Stimulated activated CD8-positive, alpha-beta memory T cell treated with anti-CD3 and anti-CD28 coated beads, Interleukin-12 subunit alpha, Interleukin-12 subunit beta, amount 100 ng/mL, for 24 hours (primary cell): ENCODE data around the gene SRGAP1.

Source experiments
- DNase-seq: peaks from one replicate; pipeline ENCODE4 v3.0.0-alpha.2; 2020; ENCODE audit errors: extremely low read depth

SRGAP1 gene

GRCh38 chr12:63966606-63966975, 122.1 kb downstream of the SRGAP1 start:
- DNase-seq = no peak

DNA sequence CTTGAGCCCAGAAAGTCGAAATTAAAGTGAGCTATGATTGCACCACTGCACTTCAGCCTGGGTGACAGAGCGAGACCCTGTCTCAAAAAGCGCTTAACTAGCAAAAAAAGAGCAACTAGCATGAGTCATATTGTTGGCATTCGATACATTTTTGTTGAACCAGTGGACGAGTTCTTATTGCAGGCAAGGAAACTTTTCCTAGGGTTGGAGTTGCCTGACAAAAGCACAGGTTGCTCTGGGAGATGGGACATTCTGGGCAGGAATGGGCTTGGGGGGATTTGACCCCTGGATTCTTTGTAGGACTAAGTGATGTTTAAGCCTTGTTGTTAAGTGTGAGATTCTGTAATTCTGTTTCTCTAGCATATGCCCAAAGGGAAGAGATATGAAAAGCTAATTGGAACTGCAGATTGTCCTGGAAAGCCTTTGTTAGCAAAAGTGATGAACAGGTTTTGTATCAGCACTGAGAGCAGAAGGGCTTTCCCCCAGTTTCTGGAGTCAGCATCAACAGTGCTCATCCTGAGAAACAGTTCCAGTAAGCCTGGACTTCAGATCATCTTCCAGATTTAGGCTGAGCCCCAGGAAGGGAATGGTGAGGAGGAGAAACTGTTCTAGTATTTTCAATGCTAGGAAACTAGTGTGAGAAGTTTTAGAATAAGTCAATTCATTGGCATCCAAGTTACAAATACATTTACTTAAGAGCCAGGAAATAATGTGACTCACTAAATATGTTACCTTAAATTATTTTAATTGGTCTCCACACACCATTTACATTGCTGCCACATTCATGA, 123.1 kb downstream of the SRGAP1 start:
- no peak for DNase-seq

GRCh38 chr12:63968673-63969072, 124.2 kb downstream of the SRGAP1 start:
- DNase-seq = no peak

DNA sequence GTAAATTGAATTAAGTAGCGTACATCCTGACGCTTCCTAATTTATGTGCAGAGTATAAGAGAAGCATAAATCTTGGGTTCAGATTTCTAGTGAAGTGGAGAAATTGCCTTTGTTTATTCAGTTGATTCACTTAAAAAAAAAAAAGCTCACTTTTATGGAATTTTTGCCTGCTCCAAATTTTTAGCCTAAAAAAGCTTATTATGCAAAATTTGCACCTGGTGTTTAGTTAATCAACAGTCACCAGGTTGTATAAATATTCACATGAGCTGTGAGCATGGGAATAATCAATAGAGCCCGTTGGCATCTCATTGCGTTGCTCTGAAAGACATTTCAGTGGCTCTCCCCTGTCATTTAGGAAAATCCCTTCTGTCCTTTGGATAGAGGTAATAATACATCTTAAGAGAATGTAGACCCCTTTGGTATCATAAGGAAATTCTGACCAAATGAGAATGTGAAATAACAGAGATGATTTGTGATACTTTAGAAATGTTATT, 132.4 kb downstream of the SRGAP1 start:
- DNase-seq = no peak

- no peak for DNase-seq
Observed at GRCh38 chr12:63977441-63977840, 132.9 kb downstream of the SRGAP1 start.

- DNase-seq = no peak
Observed at GRCh38 chr12:63978519-63978918, 134.0 kb downstream of the SRGAP1 start.

- DNase-seq = no peak
Observed at GRCh38 chr12:63980211-63980610, 135.7 kb downstream of the SRGAP1 start.

GRCh38 chr12:63981343-63981742, 136.8 kb downstream of the SRGAP1 start:
- DNase-seq = no peak

DNA sequence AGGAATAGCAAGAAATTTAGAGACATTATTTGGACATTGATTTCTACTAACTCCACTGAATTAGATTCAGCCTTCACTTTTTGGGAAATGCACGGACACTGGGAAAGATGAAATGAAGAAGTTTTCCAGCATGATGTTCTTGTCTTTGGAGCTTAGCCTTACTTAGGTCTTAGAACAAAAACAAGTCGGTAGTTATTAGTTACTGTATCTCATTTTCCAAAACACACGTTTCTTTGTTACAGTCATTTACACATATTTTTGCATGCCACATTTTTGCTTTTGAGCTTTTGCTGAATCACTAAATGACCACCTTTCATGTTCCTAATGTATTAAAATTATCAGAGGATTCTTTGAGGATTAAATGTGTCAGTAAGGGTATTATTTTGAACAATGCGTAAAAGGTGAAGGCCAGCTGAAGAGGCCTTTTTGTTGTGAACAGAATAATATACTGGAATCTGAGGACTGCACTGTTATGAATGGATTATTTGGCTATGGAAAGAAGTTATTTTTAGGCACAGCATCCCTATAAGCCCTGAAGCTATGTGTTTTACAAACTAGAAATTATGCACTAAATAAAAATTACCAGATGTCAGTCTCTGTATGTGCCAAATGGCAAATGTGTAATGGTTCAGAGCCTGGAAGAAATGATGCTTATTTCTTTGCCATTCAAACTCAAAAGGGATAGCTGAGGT, 138.2 kb downstream of the SRGAP1 start:
- no peak for DNase-seq

GRCh38 chr12:63985456-63985855, 141.0 kb downstream of the SRGAP1 start:
- no peak for DNase-seq

GRCh38 chr12:63985945-63986344, 141.4 kb downstream of the SRGAP1 start:
- DNase-seq = no peak

- no peak for DNase-seq
Observed at GRCh38 chr12:63989301-63989845, 144.9 kb downstream of the SRGAP1 start.

- DNase-seq = no peak
Observed at GRCh38 chr12:63990828-63991547, 146.5 kb downstream of the SRGAP1 start.

DNA sequence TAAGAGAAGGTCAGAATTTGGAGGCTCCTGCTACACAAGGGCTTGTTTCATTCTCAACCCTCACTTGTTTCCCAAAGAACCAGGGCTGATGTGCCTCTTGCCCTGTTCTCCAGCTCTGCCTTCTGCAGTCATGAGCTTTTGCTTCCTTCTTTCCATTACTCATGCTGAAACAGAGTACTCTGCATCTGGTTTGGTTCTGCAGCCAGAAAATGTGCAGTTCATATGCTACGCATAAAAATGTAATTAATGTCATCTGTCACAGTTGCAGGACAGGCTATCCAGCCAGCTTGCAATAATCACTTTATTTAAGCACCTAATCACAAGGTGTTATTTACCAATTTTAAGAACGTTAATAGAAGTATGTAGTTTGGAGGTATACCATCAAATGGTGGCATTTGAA, 150.2 kb downstream of the SRGAP1 start:
- no peak for DNase-seq

DNA sequence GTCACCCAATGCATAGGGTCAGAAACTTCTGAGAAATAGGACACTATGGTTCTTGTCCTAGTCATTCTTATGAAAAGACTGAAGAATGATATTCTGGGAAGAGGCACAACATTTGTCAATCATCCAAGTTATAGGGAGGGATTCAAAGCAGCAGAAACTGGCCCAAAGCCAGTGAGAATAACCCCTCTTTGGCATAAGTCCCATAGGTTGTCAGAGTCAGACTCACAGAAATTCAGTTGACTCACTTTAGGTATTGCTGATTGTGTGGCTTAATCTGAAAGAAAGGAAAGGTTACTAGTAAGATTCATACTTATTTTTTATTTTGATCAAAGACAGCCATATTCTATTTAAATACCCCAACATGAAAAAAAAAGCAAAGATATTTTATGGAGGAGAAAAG, 151.0 kb downstream of the SRGAP1 start:
- DNase-seq = no peak

DNA sequence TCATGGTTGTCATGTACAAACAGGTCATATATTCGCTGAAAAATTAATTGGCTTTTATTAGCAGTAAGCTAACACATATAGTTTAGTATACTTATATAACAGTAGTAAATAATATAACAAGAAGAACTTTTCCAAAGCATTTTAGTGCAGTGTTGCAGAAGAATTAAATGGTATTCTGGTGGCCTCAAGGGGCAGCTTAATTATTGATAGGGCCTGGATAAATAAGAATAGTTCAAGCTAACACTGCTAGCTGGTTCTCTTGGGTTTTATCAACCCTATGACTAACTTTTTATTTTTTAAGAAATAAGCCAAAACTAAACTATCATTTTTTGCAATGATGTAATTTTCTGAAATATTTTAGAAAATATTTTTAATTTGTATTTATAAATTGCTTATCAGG, 152.1 kb downstream of the SRGAP1 start:
- no peak for DNase-seq

- no peak for DNase-seq
Observed at GRCh38 chr12:63997198-63997597, 152.7 kb downstream of the SRGAP1 start.

GRCh38 chr12:63998584-63998983, 154.1 kb downstream of the SRGAP1 start:
- DNase-seq = no peak

DNA sequence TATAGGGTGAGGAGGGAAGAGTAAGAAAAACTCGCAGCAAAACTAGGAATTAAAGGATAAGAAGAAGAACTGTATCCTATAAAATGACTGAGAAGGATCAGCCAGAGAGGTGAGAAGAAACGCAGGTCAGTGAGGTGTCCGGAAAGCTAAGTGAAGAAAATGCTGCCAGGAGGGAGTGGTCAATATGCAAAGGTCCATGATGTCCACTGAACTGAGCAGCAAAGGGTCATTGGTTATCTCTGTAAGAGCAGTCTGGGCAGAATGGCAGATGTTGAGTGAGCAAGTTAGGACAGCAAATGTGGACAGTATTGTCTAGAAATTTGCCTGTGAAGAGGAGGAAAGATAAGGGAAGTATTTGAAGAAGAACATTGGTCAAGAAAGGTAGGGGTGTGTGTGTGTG, 155.4 kb downstream of the SRGAP1 start:
- DNase-seq = no peak

GRCh38 chr12:64001439-64001838, 156.9 kb downstream of the SRGAP1 start:
- DNase-seq = no peak

- DNase-seq = no peak
Observed at GRCh38 chr12:64004641-64005040, 160.1 kb downstream of the SRGAP1 start.

- no peak for DNase-seq
Observed at GRCh38 chr12:64006211-64006825, 161.8 kb downstream of the SRGAP1 start.
